MCF 10A (cell line): Measurements from ENCODE around the gene RPS13. TPM values are rescaled to one million over a fixed set of nuclear protein-coding genes. Genes with fewer than 3 reads are reported as not detected.
"Not testable (repeated sequence)": the region's sequence is repeated elsewhere in the genome, so short reads cannot be mapped to it uniquely, and the experiment has no call there.

Source experiments
- BruUV-seq: library from RNA; stranded (reverse); fragments of 400-500 nt; replicated peaks from 2 replicates; lab custom pipeline; 2021; lab: Mats Ljungman, UMichigan
- CTCF ChIA-PET: fragments of 300-600 bp; sonication (Branson Sonifier 250); formaldehyde crosslinking; extraction: SDS; loops from one replicate; lab custom pipeline; 2021; ENCODE audit warnings: antibody characterized with exemption, inconsistent platforms; lab: Yijun Ruan, JAX
- POLR2A ChIA-PET: fragments of 300-600, 350-650 bp; sonication (Branson Sonifier 250); formaldehyde crosslinking; extraction: SDS; loops from one replicate; lab custom pipeline; 2020; ENCODE audit warnings: antibody characterized with exemption, inconsistent platforms; lab: Yijun Ruan, JAX
- DNase-seq: peaks from one replicate; pipeline ENCODE4 v3.0.0-alpha.2; 2018; ENCODE audit not compliant: unreplicated experiment
- H3K27ac Mint-ChIP-seq: one replicate; pipeline ENCODE4 v1.8.0; 2022; ENCODE audit warnings: mild to moderate bottlenecking, low read depth, mixed read lengths; ENCODE audit not compliant: unreplicated experiment
- H3K27me3 Mint-ChIP-seq: one replicate; pipeline ENCODE4 v1.8.0; 2022; ENCODE audit warnings: mixed read lengths; ENCODE audit not compliant: insufficient read depth, unreplicated experiment
- H3K36me3 Mint-ChIP-seq: one replicate; pipeline ENCODE4 v1.8.0; 2022; ENCODE audit warnings: mild to moderate bottlenecking, moderate library complexity, mixed read lengths; ENCODE audit not compliant: insufficient read depth, unreplicated experiment
- H3K4me1 Mint-ChIP-seq: one replicate; pipeline ENCODE4 v1.8.0; 2022; ENCODE audit warnings: mixed read lengths; ENCODE audit not compliant: insufficient read depth, unreplicated experiment
- H3K4me3 Mint-ChIP-seq: one replicate; pipeline ENCODE4 v1.8.0; 2022; ENCODE audit warnings: mild to moderate bottlenecking, moderate library complexity, mixed read lengths; ENCODE audit not compliant: unreplicated experiment
- H3K9me3 Mint-ChIP-seq: one replicate; pipeline ENCODE4 v1.8.0; 2022; ENCODE audit warnings: mixed read lengths; ENCODE audit not compliant: unreplicated experiment
- intact Hi-C: fragments of 100-400 bp; cut with micrococcal nuclease; formaldehyde crosslinking; loops from 2 replicates; pipeline ENCODE4 v1.14.1; 2022
- total RNA-seq: library from RNA; stranded (reverse); gene quantifications from 2 replicates; pipeline ENCODE4 v1.2.3, GENCODE V29; 2022
- TF ChIP-seq, protein P1 (sequence below): fragments of 200-600 bp; IDR thresholded peaks from one replicate; pipeline ENCODE4 v1.8.0; 2022; ENCODE audit warnings: antibody characterized with exemption, mild to moderate bottlenecking; ENCODE audit not compliant: unreplicated experiment

The RPS13 gene
- total RNA-seq, 1 experiment from 2014 or later = 1,551 TPM

DNA sequence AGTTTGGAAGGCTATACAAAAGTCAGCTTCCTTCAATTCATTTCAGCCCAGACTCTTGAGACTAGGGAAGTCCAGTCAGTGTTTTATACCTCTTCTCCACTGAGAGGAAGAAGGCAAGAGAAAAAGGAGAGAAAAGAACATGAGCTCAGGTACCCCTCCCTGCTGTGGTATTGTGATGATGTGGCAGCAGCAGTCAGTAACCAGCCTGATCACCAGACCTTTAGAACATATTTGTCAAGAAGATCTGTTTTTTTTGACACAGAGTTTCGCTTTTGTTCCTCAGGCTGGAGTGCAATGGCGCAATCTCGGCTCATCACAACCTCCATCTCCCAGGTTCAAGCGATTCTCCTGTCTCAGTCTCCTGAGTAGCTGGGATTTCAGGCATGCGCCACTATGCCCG is 21.2 kb upstream of the RPS13 start:
- H3K27ac Mint-ChIP-seq = no peak overlapping the region
- H3K36me3 Mint-ChIP-seq = peaks cover 56% of the 10 kb centered on the region
- BruUV-seq = no TSS peak
- H3K4me1 Mint-ChIP-seq = no peaks in the 10 kb centered on the region
- intact Hi-C loops = no loop called here
- H3K4me3 Mint-ChIP-seq = no peak overlapping the region
- CTCF ChIA-PET = interaction anchor here (1.1 kb wide), 1 partner anchor 10 kb away, joined by 3 read pairs; no protein-coding TSS in a partner anchor
- no peaks in the 10 kb centered on the region for H3K9me3 Mint-ChIP-seq
- POLR2A ChIA-PET = interaction anchor here (0.7 kb wide), 1 partner anchor 256 kb away, joined by 4 read pairs; no protein-coding TSS in a partner anchor
- no peaks in the 10 kb centered on the region for H3K27me3 Mint-ChIP-seq
- no peak for DNase-seq
- TF ChIP-seq, protein P1, sequence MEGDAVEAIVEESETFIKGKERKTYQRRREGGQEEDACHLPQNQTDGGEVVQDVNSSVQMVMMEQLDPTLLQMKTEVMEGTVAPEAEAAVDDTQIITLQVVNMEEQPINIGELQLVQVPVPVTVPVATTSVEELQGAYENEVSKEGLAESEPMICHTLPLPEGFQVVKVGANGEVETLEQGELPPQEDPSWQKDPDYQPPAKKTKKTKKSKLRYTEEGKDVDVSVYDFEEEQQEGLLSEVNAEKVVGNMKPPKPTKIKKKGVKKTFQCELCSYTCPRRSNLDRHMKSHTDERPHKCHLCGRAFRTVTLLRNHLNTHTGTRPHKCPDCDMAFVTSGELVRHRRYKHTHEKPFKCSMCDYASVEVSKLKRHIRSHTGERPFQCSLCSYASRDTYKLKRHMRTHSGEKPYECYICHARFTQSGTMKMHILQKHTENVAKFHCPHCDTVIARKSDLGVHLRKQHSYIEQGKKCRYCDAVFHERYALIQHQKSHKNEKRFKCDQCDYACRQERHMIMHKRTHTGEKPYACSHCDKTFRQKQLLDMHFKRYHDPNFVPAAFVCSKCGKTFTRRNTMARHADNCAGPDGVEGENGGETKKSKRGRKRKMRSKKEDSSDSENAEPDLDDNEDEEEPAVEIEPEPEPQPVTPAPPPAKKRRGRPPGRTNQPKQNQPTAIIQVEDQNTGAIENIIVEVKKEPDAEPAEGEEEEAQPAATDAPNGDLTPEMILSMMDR = no peak

DNA sequence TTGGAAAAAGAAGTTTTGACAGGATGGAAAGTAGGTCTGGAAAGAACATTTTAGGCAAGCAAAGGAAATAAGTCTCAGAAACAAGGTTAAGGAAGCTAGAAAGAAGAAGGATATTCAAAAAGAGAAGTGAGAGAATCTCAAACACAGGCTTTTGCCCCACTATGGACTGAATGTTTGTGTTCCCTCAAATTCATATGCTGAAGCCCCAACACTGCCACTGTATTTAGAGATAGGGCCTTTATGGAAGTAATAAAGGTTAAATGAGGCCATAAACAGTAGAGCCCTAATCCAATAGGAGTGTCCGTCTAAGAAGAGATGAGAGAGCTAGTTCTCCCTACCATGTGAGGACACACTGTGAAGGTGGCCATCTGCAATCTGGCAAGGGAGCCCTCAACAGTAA is 20.6 kb upstream of the RPS13 start:
- Mint-ChIP-seq H3K4me3 (no peak overlapping the region), H3K36me3 (peaks cover 62% of the 10 kb centered on the region), H3K4me1 (no peaks in the 10 kb centered on the region), H3K27ac (peak overlapping the region; percentile 44), H3K9me3 (no peaks in the 10 kb centered on the region), H3K27me3 (no peaks in the 10 kb centered on the region)
- POLR2A ChIA-PET = interaction anchor here (0.7 kb wide), 1 partner anchor 256 kb away, joined by 4 read pairs; no protein-coding TSS in a partner anchor
- TF ChIP-seq, protein P1 = no peak
- no TSS peak for BruUV-seq
- DNase-seq = no peak
- intact Hi-C loops = no loop called here
- CTCF ChIA-PET = interaction anchor here (1.0 to 1.1 kb wide), 2 partner anchors 10 kb away, joined by 3 read pairs; no protein-coding TSS in a partner anchor

DNA sequence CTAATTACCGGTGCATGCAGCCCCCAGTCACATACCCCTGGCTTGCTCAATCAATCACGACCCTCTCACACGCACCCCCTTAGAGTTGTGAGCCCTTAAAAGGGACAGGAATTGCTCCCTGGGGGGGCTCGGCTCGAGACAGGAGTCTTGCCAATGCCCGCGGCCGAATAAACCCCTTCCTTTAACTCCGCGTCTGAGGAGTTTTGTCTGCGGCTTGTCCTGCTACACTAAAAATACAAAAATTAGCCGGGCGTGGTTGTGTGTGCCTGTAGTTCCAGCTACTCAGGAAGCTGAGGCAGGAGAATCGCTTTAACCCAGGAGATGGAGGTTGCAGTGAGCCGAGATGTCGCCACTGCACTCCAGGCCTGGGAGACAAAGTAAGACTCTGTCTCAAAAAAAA is 8.5 kb upstream of the RPS13 start:
- ChIA-PET POLR2A (interaction anchor here (0.6 kb wide), 1 partner anchor 42 kb away, joined by 5 read pairs; no protein-coding TSS in a partner anchor), CTCF (interaction anchor here (0.6 kb wide), 1 partner anchor 65 kb away, joined by 3 read pairs; no protein-coding TSS in a partner anchor)
- H3K4me3 Mint-ChIP-seq, H3K4me1 Mint-ChIP-seq, H3K27me3 Mint-ChIP-seq, H3K27ac Mint-ChIP-seq, BruUV-seq, DNase-seq, H3K9me3 Mint-ChIP-seq, intact Hi-C loops: not testable (repeated sequence)
- H3K36me3 Mint-ChIP-seq = peaks cover 39% of the 10 kb centered on the region

DNA sequence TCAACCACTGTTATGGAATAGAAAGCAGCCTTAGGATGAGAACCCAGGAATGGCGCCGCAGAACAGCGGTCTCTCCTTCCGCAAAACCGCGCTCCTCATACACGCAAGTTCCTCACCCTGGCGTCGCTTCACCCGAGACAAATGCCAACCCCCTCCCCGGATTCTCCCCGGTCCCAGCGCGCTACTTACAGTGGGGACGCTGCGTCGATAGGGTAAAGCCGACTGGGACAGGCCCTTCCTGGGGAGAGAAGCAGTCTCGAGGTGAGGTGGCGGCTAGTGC is 287 bp downstream of the RPS13 start:
- intact Hi-C loops = loop anchor here (5.0 kb wide), 3 partner anchors 130 to 275 kb away; partner anchors contain the start of genes NCR3LG1 and PIK3C2A
- Mint-ChIP-seq H3K27me3 (no peaks in the 10 kb centered on the region), H3K4me3 (peak overlapping the region; percentile 93), H3K36me3 (peaks cover 58% of the 10 kb centered on the region), H3K9me3 (no peaks in the 10 kb centered on the region), H3K27ac (peak overlapping the region; percentile 99), H3K4me1 (peaks cover 27% of the 10 kb centered on the region)
- BruUV-seq = no TSS peak
- CTCF ChIA-PET = interaction anchor here (0.7 to 1.9 kb wide), 5 partner anchors 10 to 1397 kb away, joined by 3 to 10 read pairs (median 3); no protein-coding TSS in a partner anchor
- POLR2A ChIA-PET = interaction anchor here (0.6 to 2.8 kb wide), 21 partner anchors 10 to 1318 kb away, joined by 3 to 25 read pairs (median 6); partner anchors contain the start of genes C11orf58, NUCB2 and PIK3C2A
- TF ChIP-seq, protein P1 = no peak
- no peak for DNase-seq
